Measurements from ENCODE around the gene WDPCP.
"Not testable (repeated sequence)": the region's sequence is repeated elsewhere in the genome, so short reads cannot be mapped to it uniquely, and the experiment has no call there.

WDPCP gene

GRCh38 chr2:63346411-63346810 lies 241.9 kb downstream of the WDPCP start:
- no peak for DNase-seq

- DNase-seq: no peak
These were observed 243.0 kb downstream of the WDPCP start for GRCh38 chr2:63345285-63345633.

- no peak for DNase-seq
These were observed 243.5 kb downstream of the WDPCP start for GRCh38 chr2:63344575-63345284.

GRCh38 chr2:63343397-63344109 lies 244.7 kb downstream of the WDPCP start:
- DNase-seq: no peak

GRCh38 chr2:63340443-63340842 lies 247.8 kb downstream of the WDPCP start:
- DNase-seq: no peak

GRCh38 chr2:63334910-63335309 lies 253.4 kb downstream of the WDPCP start:
- DNase-seq: no peak

GRCh38 chr2:63326473-63326872 lies 261.8 kb downstream of the WDPCP start:
- DNase-seq: no peak

GRCh38 chr2:63323662-63324061 lies 264.6 kb downstream of the WDPCP start:
- DNase-seq: not testable (repeated sequence)

- DNase-seq: not testable (repeated sequence)
These were observed 266.3 kb downstream of the WDPCP start for GRCh38 chr2:63321973-63322372.

- DNase-seq: no peak
These were observed 267.6 kb downstream of the WDPCP start for GRCh38 chr2:63320669-63321068.

GRCh38 chr2:63310614-63311013 lies 277.7 kb downstream of the WDPCP start:
- DNase-seq: no peak

GRCh38 chr2:63301481-63301880 lies 286.8 kb downstream of the WDPCP start:
- DNase-seq: no peak

- DNase-seq: no peak
These were observed 287.4 kb downstream of the WDPCP start for GRCh38 chr2:63300835-63301234.

GRCh38 chr2:63287956-63288355 lies 300.3 kb downstream of the WDPCP start:
- DNase-seq: no peak

GRCh38 chr2:63286520-63286919 lies 301.8 kb downstream of the WDPCP start:
- DNase-seq: not testable (repeated sequence)

GRCh38 chr2:63283273-63283672 lies 305.0 kb downstream of the WDPCP start:
- DNase-seq: no peak

GRCh38 chr2:63272560-63272959 lies 315.7 kb downstream of the WDPCP start:
- no peak for DNase-seq

GRCh38 chr2:63270717-63271116 lies 317.6 kb downstream of the WDPCP start:
- DNase-seq: no peak

- no peak for DNase-seq
These were observed 319.3 kb downstream of the WDPCP start for GRCh38 chr2:63268946-63269345.

GRCh38 chr2:63261137-63261621 lies 327.1 kb downstream of the WDPCP start:
- no peak for DNase-seq

- no peak for DNase-seq
These were observed 330.8 kb downstream of the WDPCP start for GRCh38 chr2:63257473-63257872.

- no peak for DNase-seq
These were observed 339.1 kb downstream of the WDPCP start for GRCh38 chr2:63249161-63249560.

GRCh38 chr2:63242747-63243146 lies 345.5 kb downstream of the WDPCP start:
- DNase-seq: no peak

GRCh38 chr2:63225964-63226686 lies 362.2 kb downstream of the WDPCP start:
- no peak for DNase-seq
